Spleen (tissue), 11 donors: ENCODE measurements around the gene RRBP1. TPM values are rescaled to one million over a fixed set of nuclear protein-coding genes. Genes with fewer than 3 reads are reported as not detected.
A peak's percentile ranks its signal among the peaks of the same experiment; 100 is the strongest.

Source experiments
- DNase-seq: peaks from one replicate; pipeline ENCODE4 v3.0.0-alpha.2; 2020
- H3K27ac ChIP-seq, 8 donors: fragments of 200-600 bp; sonication (generic) in 7 of 8; 1 replicate in 4 of 8; 2 replicates in 4 of 8; pipeline versions ENCODE4 v1.5.0 to v1.8.0; 2016 to 2021; ENCODE audit warnings: inconsistent platforms in 4 of 8, mild to moderate bottlenecking in 4 of 8, moderate library complexity in 1 of 8
- H3K27me3 ChIP-seq, 7 donors: fragments of 200-600 bp; sonication (generic) in 6 of 7; replicated peaks in 1 of 7; 1 replicate in 4 of 7; 2 replicates in 3 of 7; pipeline versions ENCODE4 v1.5.0 to v1.8.0; 2016 to 2021; ENCODE audit warnings: inconsistent platforms in 3 of 7, mild to moderate bottlenecking in 1 of 7
- H3K36me3 ChIP-seq, 6 donors: fragments of 200-600 bp; sonication (generic) in 5 of 6; 1 replicate in 4 of 6; 2 replicates in 2 of 6; pipeline versions ENCODE4 v1.5.0 to v1.8.0; 2016 to 2021; ENCODE audit warnings: inconsistent platforms in 2 of 6
- H3K4me1 ChIP-seq, 6 donors: fragments of 200-600 bp; sonication (generic) in 5 of 6; 1 replicate in 3 of 6; 2 replicates in 3 of 6; pipeline versions ENCODE4 v1.5.0 to v1.8.0; 2016 to 2021; ENCODE audit warnings: inconsistent platforms in 3 of 6
- H3K4me3 ChIP-seq, 8 donors: fragments of 200-600 bp; sonication (generic) in 7 of 8; 1 replicate in 4 of 8; 2 replicates in 4 of 8; pipeline versions ENCODE4 v1.5.0 to v1.8.0; 2016 to 2021; ENCODE audit warnings: inconsistent platforms in 4 of 8, mild to moderate bottlenecking in 4 of 8, moderate library complexity in 2 of 8
- H3K9me3 ChIP-seq, 8 donors: fragments of 200-600 bp; sonication (generic) in 7 of 8; 1 replicate in 4 of 8; 2 replicates in 4 of 8; pipeline versions ENCODE4 v1.5.0 to v1.8.0; 2016 to 2021; ENCODE audit warnings: inconsistent platforms in 4 of 8
- CTCF ChIP-seq, 11 experiments: fragments of 200-600 bp in 7 of 11; fragments of 450-650 bp in 4 of 11; sonication (generic) in 4 of 11; IDR thresholded peaks in 8 of 11; conservative IDR thresholded peaks in 3 of 11; 1 replicate in 7 of 11; 2 replicates in 4 of 11; pipeline versions ENCODE4 v1.4.0 to v1.8.0; 2016 to 2021; ENCODE audit warnings: antibody characterized with exemption in 11 of 11, inconsistent platforms in 4 of 11, mild to moderate bottlenecking in 1 of 11
- POLR2A ChIP-seq, 3 donors: fragments of 450-650 bp; IDR thresholded peaks; one replicate each; pipeline ENCODE4 v1.5.1; 2017; ENCODE audit warnings: antibody characterized with exemption in 3 of 3, mild to moderate bottlenecking in 1 of 3
- POLR2AphosphoS5 ChIP-seq, 3 donors: sonication (generic); formaldehyde crosslinking; IDR thresholded peaks; one replicate each; pipeline ENCODE4 v1.5.1; 2017; ENCODE audit warnings: antibody characterized with exemption in 3 of 3
- WGBS, 5 donors: extraction: QIAGEN DNeasy Blood & Tissue Kit in 3 of 5; methylation state at CpG; one replicate each; pipeline versions ENCODE4 v1.1.5 to v1.1.7; 2013 to 2018; 5-methylcytosine and 5-hydroxymethylcytosine counted together
- intact Hi-C: fragments of 100-400 bp; cut with DNase I; formaldehyde crosslinking; loops from one replicate; pipeline ENCODE4 v1.15.0; 2023; ENCODE audit warnings: low total_unique reads
- polyA plus RNA-seq, 3 donors: library from polyadenylated mRNA; stranded (reverse); fragments of 200-250 nt; gene quantifications; one replicate each; pipeline ENCODE4 v1.2.1, GENCODE V29; 2013
- total RNA-seq, 7 donors: library from RNA; depleted of rRNA in 3 of 7; stranded (reverse); fragments of >200 nt in 3 of 7; fragmentation: NEBNext Ultra II Directional in 4 of 7; extraction: Animal tissue kit (Norgen Biotek cat#: 25700) in 4 of 7; gene quantifications; one replicate each; pipeline versions ENCODE4 v1.1.0 to v1.2.1, GENCODE V29; 2016 to 2021
- donor health status: healthy with polysubstance abuse.
- donor health status: DM: no; HTN: no; CAD: no; lungs with moderate emphysema.
- donor health status: DM: no; HTN: no; CAD: no.
- donor health status: Bipolar disorder and iron deficiency.
- donor health status: healthy.
- donor health status: DM: no; HTN: no; CAD: no.
- donor health status: DM: yes; HTN: yes; CAD: no.

Gene RRBP1
- total and polyA plus RNA-seq, 10 donors: 17.0 to 164 (median 114) TPM

- peak in 1 of 3 donors; percentile 31 for TF ChIP-seq POLR2AphosphoS5 (IDR thresholded peaks at IDR 0.05)
- no peak for TF ChIP-seq CTCF (IDR thresholded peaks at IDR 0.05 in 8 of 11, conservative IDR thresholded peaks at IDR 0.05 in 3 of 11)
- Histone ChIP-seq H3K36me3 (peaks cover 0 to 100% (median 95%) of the 10 kb centered on the region in 6 donors), H3K27me3 (no peaks in the 10 kb centered on the region), H3K9me3 (no peaks in the 10 kb centered on the region), H3K4me3 (no peak overlapping the region), H3K27ac (no peak overlapping the region), H3K4me1 (no peaks in the 10 kb centered on the region)
- 80 to 85% (median 83%) methylated on average over 23 to 27 of the region's 27 CpGs for WGBS, 5 donors
- intact Hi-C loops: no loop called here
- DNase-seq: peak; percentile 63
Observed at GRCh38 chr20:17627101-17627955, 54.7 kb downstream of the RRBP1 start.

GRCh38 chr20:17626217-17627007 lies 55.6 kb downstream of the RRBP1 start:
- Histone ChIP-seq H3K36me3 (peaks cover 0 to 100% (median 97%) of the 10 kb centered on the region in 6 donors), H3K4me3 (no peak overlapping the region), H3K4me1 (no peaks in the 10 kb centered on the region), H3K27ac (no peak overlapping the region), H3K9me3 (no peaks in the 10 kb centered on the region), H3K27me3 (no peaks in the 10 kb centered on the region)
- intact Hi-C loops: no loop called here
- no peak for TF ChIP-seq CTCF (IDR thresholded peaks at IDR 0.05 in 8 of 11, conservative IDR thresholded peaks at IDR 0.05 in 3 of 11)
- peak in 1 of 3 donors; percentile 13 for TF ChIP-seq POLR2AphosphoS5 (IDR thresholded peaks at IDR 0.05)
- WGBS, 5 donors: 78 to 96% (median 89%) methylated on average over 9 to 18 of the region's 18 CpGs
- DNase-seq: peak; percentile 44

DNA sequence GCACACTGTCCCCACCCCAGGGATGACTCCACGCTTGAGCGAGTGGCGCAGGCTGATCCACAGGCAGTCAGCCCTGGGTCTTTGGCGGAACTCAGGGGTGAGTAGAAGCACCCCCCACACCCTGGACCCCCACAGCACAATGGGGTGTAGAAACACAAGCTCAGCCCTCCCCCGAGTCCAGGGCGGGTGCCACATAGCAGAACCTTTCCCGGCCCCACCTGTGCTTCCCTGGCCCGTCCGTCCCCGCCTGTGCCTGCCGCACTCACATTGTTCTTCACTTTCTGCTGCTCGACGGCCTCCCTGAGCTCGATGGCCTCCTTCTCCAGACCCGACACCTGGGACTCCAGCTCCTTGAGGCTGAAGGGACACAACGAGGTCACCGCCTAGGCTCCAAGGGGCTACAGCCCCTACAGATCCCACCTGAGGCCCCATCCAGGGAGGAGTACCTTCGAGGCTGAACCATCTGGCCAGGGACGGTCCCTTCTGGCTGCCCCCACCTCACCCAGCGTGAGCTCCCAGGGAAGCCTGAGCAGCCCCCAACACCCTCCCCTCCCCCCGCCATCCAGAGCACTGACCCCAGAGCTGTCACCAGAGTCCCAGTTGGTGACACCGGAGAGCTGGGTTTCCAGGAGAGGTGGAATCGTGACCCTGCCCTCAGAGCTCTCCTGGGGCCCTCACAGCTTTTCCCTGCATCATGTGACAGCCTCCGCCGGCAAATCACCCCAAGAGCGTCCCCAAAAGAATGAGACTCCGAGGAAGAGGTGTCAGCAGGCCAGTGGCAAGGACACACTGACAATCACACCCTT lies 56.6 kb downstream of the RRBP1 start:
- Histone ChIP-seq H3K4me3 (no peak overlapping the region), H3K27ac (no peak overlapping the region), H3K9me3 (no peaks in the 10 kb centered on the region), H3K36me3 (peaks cover 0 to 100% (median 97%) of the 10 kb centered on the region in 6 donors), H3K27me3 (no peaks in the 10 kb centered on the region), H3K4me1 (no peaks in the 10 kb centered on the region)
- WGBS, 5 donors: 92 to 97% (median 96%) methylated on average over 18 to 27 of the region's 27 CpGs
- no peak for TF ChIP-seq POLR2AphosphoS5 (IDR thresholded peaks at IDR 0.05)
- intact Hi-C loops: no loop called here
- DNase-seq: peak; percentile 69

- Histone ChIP-seq H3K9me3 (no peaks in the 10 kb centered on the region), H3K4me1 (no peaks in the 10 kb centered on the region), H3K27me3 (no peaks in the 10 kb centered on the region), H3K4me3 (no peak overlapping the region), H3K36me3 (peaks cover 0 to 100% (median 97%) of the 10 kb centered on the region in 6 donors), H3K27ac (no peak overlapping the region)
- intact Hi-C loops: no loop called here
- peak; percentile 71 for DNase-seq
- no peak for TF ChIP-seq POLR2AphosphoS5 (IDR thresholded peaks at IDR 0.05)
- TF ChIP-seq POLR2A (IDR thresholded peaks at IDR 0.05): no peak
- no peak for TF ChIP-seq CTCF (IDR thresholded peaks at IDR 0.05 in 8 of 11, conservative IDR thresholded peaks at IDR 0.05 in 3 of 11)
- WGBS, 5 donors: 83 to 91% (median 89%) methylated on average over 11 to 15 of the region's 15 CpGs
Observed at GRCh38 chr20:17624551-17625245, 57.3 kb downstream of the RRBP1 start.
